ENCODE results near the gene DPH3. TPM values are rescaled to one million over a fixed set of nuclear protein-coding genes. Genes with fewer than 3 reads are reported as not detected.

Gene DPH3
- total RNA-seq, 1 experiment from 2014 or later: 16.8 TPM

- H3K4me1 Mint-ChIP-seq (ENCODE audit: low read depth, unreplicated experiment): no peaks in the 10 kb centered on the region
- H3K4me3 Mint-ChIP-seq (ENCODE audit: low read depth, unreplicated experiment): no peak overlapping the region
- no peak overlapping the region for H3K27ac Mint-ChIP-seq (ENCODE audit: unreplicated experiment)
- BruUV-seq (replicated peaks): no TSS peak
- H3K27me3 Mint-ChIP-seq (ENCODE audit: unreplicated experiment): no peaks in the 10 kb centered on the region
- H3K9me3 Mint-ChIP-seq (ENCODE audit: low read depth, unreplicated experiment): no peaks in the 10 kb centered on the region
- CTCF ChIA-PET: no interaction called here
- H3K36me3 Mint-ChIP-seq (ENCODE audit: insufficient read depth, unreplicated experiment): peaks cover 4% of the 10 kb centered on the region
- TF ChIP-seq CTCF (IDR thresholded peaks at IDR 0.05; ENCODE audit: unreplicated experiment): no peak
- intact Hi-C loops (cut with micrococcal nuclease; ENCODE audit: unreplicated experiment): no loop called here
- DNase-seq: no peak
Measured at GRCh38 chr3:16297997-16298885, 33.5 kb upstream of the DPH3 start.

- H3K27ac Mint-ChIP-seq (ENCODE audit: unreplicated experiment): no peak overlapping the region
- H3K36me3 Mint-ChIP-seq (ENCODE audit: insufficient read depth, unreplicated experiment): peaks cover 8% of the 10 kb centered on the region
- H3K27me3 Mint-ChIP-seq (ENCODE audit: unreplicated experiment): no peaks in the 10 kb centered on the region
- CTCF ChIA-PET: interaction anchor here (0.5 kb wide), 1 partner anchor 13 kb away, joined by 3 read pairs; no protein-coding TSS in a partner anchor
- peaks cover 4% of the 10 kb centered on the region for H3K9me3 Mint-ChIP-seq (ENCODE audit: low read depth, unreplicated experiment)
- no peaks in the 10 kb centered on the region for H3K4me1 Mint-ChIP-seq (ENCODE audit: low read depth, unreplicated experiment)
- no TSS peak for BruUV-seq (replicated peaks)
- no peak for DNase-seq
- intact Hi-C loops (cut with micrococcal nuclease; ENCODE audit: unreplicated experiment): no loop called here
- no peak overlapping the region for H3K4me3 Mint-ChIP-seq (ENCODE audit: low read depth, unreplicated experiment)
- TF ChIP-seq CTCF (IDR thresholded peaks at IDR 0.05; ENCODE audit: unreplicated experiment): no peak
Measured at GRCh38 chr3:16295298-16295890, 30.7 kb upstream of the DPH3 start.

- CTCF ChIA-PET: interaction anchor here (0.5 kb wide), 1 partner anchor 12 kb away, joined by 3 read pairs; no protein-coding TSS in a partner anchor
- no TSS peak for BruUV-seq (replicated peaks)
- H3K9me3 Mint-ChIP-seq (ENCODE audit: low read depth, unreplicated experiment): peaks cover 4% of the 10 kb centered on the region
Measured at GRCh38 chr3:16294844-16295243, 30.1 kb upstream of the DPH3 start.

GRCh38 chr3:16290827-16291196 is 26.1 kb upstream of the DPH3 start:
- Mint-ChIP-seq H3K4me3 (ENCODE audit: low read depth, unreplicated experiment) (no peak overlapping the region), H3K27ac (ENCODE audit: unreplicated experiment) (no peak overlapping the region), H3K36me3 (ENCODE audit: insufficient read depth, unreplicated experiment) (peaks cover 8% of the 10 kb centered on the region), H3K4me1 (ENCODE audit: low read depth, unreplicated experiment) (no peaks in the 10 kb centered on the region), H3K27me3 (ENCODE audit: unreplicated experiment) (no peaks in the 10 kb centered on the region), H3K9me3 (ENCODE audit: low read depth, unreplicated experiment) (peaks cover 4% of the 10 kb centered on the region)
- CTCF ChIA-PET: interaction anchor here (0.6 to 1.9 kb wide), 6 partner anchors 17 to 538 kb away, joined by 3 to 15 read pairs (median 4); no protein-coding TSS in a partner anchor
- no peak for DNase-seq
- TF ChIP-seq CTCF (IDR thresholded peaks at IDR 0.05; ENCODE audit: unreplicated experiment): no peak
- intact Hi-C loops (cut with micrococcal nuclease; ENCODE audit: unreplicated experiment): loop anchor here (1.0 kb wide), 2 partner anchors 226 to 259 kb away; no protein-coding TSS in a partner anchor
- BruUV-seq (replicated peaks): no TSS peak

More at GRCh38 chr3:16294844-16295243, 30.1 kb upstream of the DPH3 start:
- no peaks in the 10 kb centered on the region for H3K27me3 Mint-ChIP-seq (ENCODE audit: unreplicated experiment)
- no peak for TF ChIP-seq CTCF (IDR thresholded peaks at IDR 0.05; ENCODE audit: unreplicated experiment)
- intact Hi-C loops (cut with micrococcal nuclease; ENCODE audit: unreplicated experiment): no loop called here
- no peak for DNase-seq
- H3K4me3 Mint-ChIP-seq (ENCODE audit: low read depth, unreplicated experiment): no peak overlapping the region
- no peak overlapping the region for H3K27ac Mint-ChIP-seq (ENCODE audit: unreplicated experiment)
- peaks cover 8% of the 10 kb centered on the region for H3K36me3 Mint-ChIP-seq (ENCODE audit: insufficient read depth, unreplicated experiment)
- no peaks in the 10 kb centered on the region for H3K4me1 Mint-ChIP-seq (ENCODE audit: low read depth, unreplicated experiment)
